HepG2 (cell line): ENCODE measurements around the gene LYPD6. TPM values are rescaled to one million over a fixed set of nuclear protein-coding genes. Genes with fewer than 3 reads are reported as not detected.

Experiments
- ATAC-seq: fragments of 200-7000 bp; cut with Tn5 transposase; 3 replicates; pipeline ENCODE4 v1.9.1; 2020; ENCODE audit warnings: mild to moderate bottlenecking, moderate library complexity
- BruUV-seq: library from RNA; stranded (reverse); fragments of 400-500 nt; replicated peaks from 2 replicates; lab custom pipeline; 2021; lab: Mats Ljungman, UMichigan
- CTCF ChIA-PET: fragments of 300-600 bp; formaldehyde crosslinking; extraction: SDS; loops from one replicate; lab custom pipeline; 2021; ENCODE audit warnings: low total read pairs, inconsistent platforms, low intra/inter-chr PET ratio; lab: Yijun Ruan, JAX
- POLR2A ChIA-PET: fragments of 350-600 bp; sonication (Branson Sonifier 250); formaldehyde crosslinking; loops from one replicate; lab custom pipeline; 2020; ENCODE audit warnings: antibody characterized with exemption, inconsistent platforms; lab: Yijun Ruan, JAX
- DNase-seq: peaks from one replicate; pipeline ENCODE4 v3.0.0-alpha.2; 2015; ENCODE audit warnings: low spot score
- FAIRE-seq: peaks from 3 replicates; lab custom pipeline; 2011; peaks lifted over from hg19 to GRCh38; lab: Jason Lieb, UNC
- H2AFZ ChIP-seq: one replicate; pipeline ENCODE4 v1.6.1; 2011; ENCODE audit warnings: low read length, inconsistent platforms
- H3K27ac ChIP-seq: fragments of 300-600 bp; 3 replicates; pipeline ENCODE4 v1.8.0; 2011; ENCODE audit warnings: mixed run types, mild to moderate bottlenecking, mixed read lengths, low read length, inconsistent platforms; ENCODE audit not compliant: insufficient read depth; ENCODE audit errors: extremely low read length
- H3K27me3 ChIP-seq, 2 experiments: fragments of 200-600 bp in 1 of 2; 2 replicates in 1 of 2; 3 replicates in 1 of 2; pipeline versions ENCODE4 v1.6.0 to v1.8.0; 2011; ENCODE audit warnings: low read length in 2 of 2, mild to moderate bottlenecking in 2 of 2, moderate library complexity in 2 of 2, inconsistent platforms in 1 of 2; ENCODE audit not compliant: insufficient read depth in 2 of 2, control insufficient read depth in 1 of 2
- H3K36me3 ChIP-seq, 2 experiments: fragments of 200-600 bp in 1 of 2; replicated peaks in 1 of 2; 2 replicates in 1 of 2; 3 replicates in 1 of 2; pipeline versions ENCODE4 v1.5.1 to v1.8.0; 2011; ENCODE audit warnings: low read length in 2 of 2, inconsistent platforms in 1 of 2; ENCODE audit not compliant: insufficient read depth in 2 of 2, control insufficient read depth in 1 of 2
- H3K4me1 ChIP-seq: 2 replicates; pipeline ENCODE4 v1.5.1; 2012; ENCODE audit warnings: low read length, inconsistent platforms; ENCODE audit not compliant: insufficient read depth
- H3K4me2 ChIP-seq: 2 replicates; pipeline ENCODE4 v1.6.0; 2011; ENCODE audit warnings: low read depth, low read length, inconsistent platforms
- H3K4me3 ChIP-seq, 3 experiments: fragments of 200-600 bp in 1 of 3; sonication (generic), shearing (Covaris generic) in 1 of 3; replicated peaks in 1 of 3; 2 replicates each; pipeline ENCODE4 v1.5.1; 2011 to 2016; ENCODE audit warnings: low read length in 3 of 3, inconsistent platforms in 2 of 3, low read depth in 2 of 3, mild to moderate bottlenecking in 2 of 3, control low read depth in 1 of 3, mixed read lengths in 1 of 3; ENCODE audit not compliant: insufficient read depth in 1 of 3
- H3K79me2 ChIP-seq: one replicate; pipeline ENCODE4 v1.6.1; 2011; ENCODE audit warnings: low read length, inconsistent platforms; ENCODE audit not compliant: insufficient read depth
- H3K9ac ChIP-seq: 2 replicates; pipeline ENCODE4 v1.6.0; 2011; ENCODE audit warnings: mild to moderate bottlenecking, low read depth, low read length, inconsistent platforms; ENCODE audit not compliant: insufficient read depth
- H3K9me3 ChIP-seq: 2 replicates; pipeline ENCODE4 v1.5.1; 2012; ENCODE audit warnings: mild to moderate bottlenecking, low read length
- H4K20me1 ChIP-seq: 2 replicates; pipeline ENCODE4 v1.6.0; 2011; ENCODE audit warnings: inconsistent platforms, mild to moderate bottlenecking, low read length, moderate library complexity; ENCODE audit not compliant: insufficient read depth
- ETV5 ChIP-seq: IDR thresholded peaks from 2 replicates; pipeline ENCODE4 v1.6.1; 2018; ENCODE audit warnings: missing biosample characterization, missing genetic modification reagents, inconsistent platforms, borderline replicate concordance
- FOXA1 ChIP-seq, 2 experiments: fragments of 450-650 bp in 1 of 2; sonication (generic) in 1 of 2; formaldehyde crosslinking in 1 of 2; IDR thresholded peaks; 2 replicates each; pipeline versions ENCODE4 v1.4.0 to v1.6.1; 2016 to 2020; ENCODE audit warnings: missing genetic modification reagents in 1 of 2
- HOXA3 ChIP-seq: sonication (generic); formaldehyde crosslinking; IDR thresholded peaks from 2 replicates; pipeline ENCODE4 v1.5.0; 2020; ENCODE audit warnings: missing genetic modification reagents
- MYNN ChIP-seq: sonication (generic); formaldehyde crosslinking; IDR thresholded peaks from 2 replicates; pipeline ENCODE4 v1.4.0; 2020; ENCODE audit warnings: mild to moderate bottlenecking, low read depth, missing genetic modification reagents
- NCOA5 ChIP-seq: sonication (generic); formaldehyde crosslinking; IDR thresholded peaks from 2 replicates; pipeline ENCODE4 v1.4.0; 2020; ENCODE audit warnings: missing genetic modification reagents
- PHF5A ChIP-seq: IDR thresholded peaks from one replicate; pipeline ENCODE4 v1.6.1; 2018; ENCODE audit warnings: low read depth, missing genetic modification reagents; ENCODE audit not compliant: unreplicated experiment
- SMARCE1 ChIP-seq: fragments of 450-650 bp; IDR thresholded peaks from 2 replicates; pipeline ENCODE4 v1.6.1; 2017; ENCODE audit warnings: borderline replicate concordance
- ZNF253 ChIP-seq: sonication (generic); formaldehyde crosslinking; IDR thresholded peaks from 2 replicates; pipeline ENCODE4 v1.8.0; 2022; ENCODE audit warnings: mild to moderate bottlenecking, missing genetic modification reagents, borderline replicate concordance
- ZNF317 ChIP-seq: sonication (generic); formaldehyde crosslinking; IDR thresholded peaks from 2 replicates; pipeline ENCODE4 v1.5.0; 2020; ENCODE audit warnings: mild to moderate bottlenecking, missing genetic modification reagents
- ZNF354B ChIP-seq: sonication (generic); formaldehyde crosslinking; IDR thresholded peaks from 2 replicates; pipeline ENCODE4 v1.8.0; 2022; ENCODE audit warnings: mild to moderate bottlenecking, missing genetic modification reagents
- ZNF773 ChIP-seq: sonication (generic); formaldehyde crosslinking; IDR thresholded peaks from 2 replicates; pipeline ENCODE4 v1.4.0; 2020; ENCODE audit warnings: missing genetic modification reagents, borderline replicate concordance
- ZSCAN29 ChIP-seq: sonication (generic); formaldehyde crosslinking; conservative IDR thresholded peaks from 2 replicates; pipeline ENCODE4 v1.4.0; 2020; ENCODE audit warnings: mild to moderate bottlenecking, missing genetic modification reagents
- WGBS: methylation state at CpG from one replicate; pipeline ENCODE4 v1.1.6; 2017; ENCODE audit warnings: low lambda C conversion rate; 5-methylcytosine and 5-hydroxymethylcytosine counted together
- in situ Hi-C: cut with HindIII; loops from 2 replicates; pipeline ENCODE4 v1.10.0; 2017; ENCODE audit warnings: low pct_unique_long_range_greater_than_20kb; ENCODE audit not compliant: extremely low pct_ligation_motif_present
- intact Hi-C: fragments of 100-400 bp; cut with micrococcal nuclease; formaldehyde crosslinking; loops from one replicate; pipeline ENCODE4 v1.10.0; 2022; ENCODE audit not compliant: unreplicated experiment
- polyA plus RNA-seq, 8 experiments: library from polyadenylated mRNA; depleted of rRNA in 3 of 8; stranded (reverse) in 7 of 8; unstranded in 1 of 8; fragments of >200 nt; fragmentation: Illumina TruSeq in 4 of 8; extraction: Trizol in 4 of 8; gene quantifications; 2 replicates each; pipeline versions ENCODE4 v1.2.1 to v1.2.3, GENCODE V29; 2011 to 2016; ENCODE audit warnings: low read depth in 4 of 8, missing spikeins in 1 of 8, mixed read lengths in 1 of 8; ENCODE audit not compliant: insufficient read depth in 1 of 8
- total RNA-seq, 5 experiments: library from RNA; depleted of rRNA; stranded (reverse); fragments of >200 nt; fragmentation: Illumina TruSeq; extraction: Trizol; gene quantifications; 2 replicates each; pipeline ENCODE4 v1.2.3, GENCODE V29; 2016; ENCODE audit warnings: low read depth in 1 of 5
- TF ChIP-seq, protein P1 (sequence below): sonication (generic); formaldehyde crosslinking; IDR thresholded peaks from one replicate; pipeline ENCODE4 v1.5.1; 2020; ENCODE audit warnings: mild to moderate bottlenecking, missing genetic modification reagents; ENCODE audit errors: not compliant biosample characterization
- TF ChIP-seq, protein P2 (sequence below): sonication (generic); formaldehyde crosslinking; conservative IDR thresholded peaks from 2 replicates; pipeline ENCODE4 v1.4.0; 2020; ENCODE audit warnings: missing genetic modification reagents

Gene LYPD6
- total and polyA plus RNA-seq, 2 of the 13 experiments (the other 11 are each of a cell fraction or from before 2014, with no cell fraction given) = 0.01 to 0.07 TPM

DNA sequence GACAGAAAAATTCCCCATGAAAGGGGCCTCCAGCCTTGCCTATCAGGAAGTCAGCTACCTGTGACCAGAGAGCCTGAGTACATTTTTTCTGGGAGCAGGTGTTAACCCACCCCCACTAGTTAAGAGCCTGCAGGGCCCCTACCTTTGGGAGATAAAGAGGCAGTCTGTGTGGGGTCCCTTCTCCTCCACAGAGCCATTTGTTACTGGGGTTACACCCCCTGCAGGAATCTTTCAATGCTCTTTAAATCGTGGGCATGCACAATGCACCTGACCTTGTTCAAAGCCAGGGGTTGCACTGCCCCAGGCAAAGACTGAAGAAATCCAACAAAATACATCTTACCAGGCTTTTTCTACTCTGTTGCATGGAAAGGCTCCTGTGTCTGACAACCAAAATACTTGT lies 15.7 kb upstream of the LYPD6 start (continued):
- TF ChIP-seq, protein P1, sequence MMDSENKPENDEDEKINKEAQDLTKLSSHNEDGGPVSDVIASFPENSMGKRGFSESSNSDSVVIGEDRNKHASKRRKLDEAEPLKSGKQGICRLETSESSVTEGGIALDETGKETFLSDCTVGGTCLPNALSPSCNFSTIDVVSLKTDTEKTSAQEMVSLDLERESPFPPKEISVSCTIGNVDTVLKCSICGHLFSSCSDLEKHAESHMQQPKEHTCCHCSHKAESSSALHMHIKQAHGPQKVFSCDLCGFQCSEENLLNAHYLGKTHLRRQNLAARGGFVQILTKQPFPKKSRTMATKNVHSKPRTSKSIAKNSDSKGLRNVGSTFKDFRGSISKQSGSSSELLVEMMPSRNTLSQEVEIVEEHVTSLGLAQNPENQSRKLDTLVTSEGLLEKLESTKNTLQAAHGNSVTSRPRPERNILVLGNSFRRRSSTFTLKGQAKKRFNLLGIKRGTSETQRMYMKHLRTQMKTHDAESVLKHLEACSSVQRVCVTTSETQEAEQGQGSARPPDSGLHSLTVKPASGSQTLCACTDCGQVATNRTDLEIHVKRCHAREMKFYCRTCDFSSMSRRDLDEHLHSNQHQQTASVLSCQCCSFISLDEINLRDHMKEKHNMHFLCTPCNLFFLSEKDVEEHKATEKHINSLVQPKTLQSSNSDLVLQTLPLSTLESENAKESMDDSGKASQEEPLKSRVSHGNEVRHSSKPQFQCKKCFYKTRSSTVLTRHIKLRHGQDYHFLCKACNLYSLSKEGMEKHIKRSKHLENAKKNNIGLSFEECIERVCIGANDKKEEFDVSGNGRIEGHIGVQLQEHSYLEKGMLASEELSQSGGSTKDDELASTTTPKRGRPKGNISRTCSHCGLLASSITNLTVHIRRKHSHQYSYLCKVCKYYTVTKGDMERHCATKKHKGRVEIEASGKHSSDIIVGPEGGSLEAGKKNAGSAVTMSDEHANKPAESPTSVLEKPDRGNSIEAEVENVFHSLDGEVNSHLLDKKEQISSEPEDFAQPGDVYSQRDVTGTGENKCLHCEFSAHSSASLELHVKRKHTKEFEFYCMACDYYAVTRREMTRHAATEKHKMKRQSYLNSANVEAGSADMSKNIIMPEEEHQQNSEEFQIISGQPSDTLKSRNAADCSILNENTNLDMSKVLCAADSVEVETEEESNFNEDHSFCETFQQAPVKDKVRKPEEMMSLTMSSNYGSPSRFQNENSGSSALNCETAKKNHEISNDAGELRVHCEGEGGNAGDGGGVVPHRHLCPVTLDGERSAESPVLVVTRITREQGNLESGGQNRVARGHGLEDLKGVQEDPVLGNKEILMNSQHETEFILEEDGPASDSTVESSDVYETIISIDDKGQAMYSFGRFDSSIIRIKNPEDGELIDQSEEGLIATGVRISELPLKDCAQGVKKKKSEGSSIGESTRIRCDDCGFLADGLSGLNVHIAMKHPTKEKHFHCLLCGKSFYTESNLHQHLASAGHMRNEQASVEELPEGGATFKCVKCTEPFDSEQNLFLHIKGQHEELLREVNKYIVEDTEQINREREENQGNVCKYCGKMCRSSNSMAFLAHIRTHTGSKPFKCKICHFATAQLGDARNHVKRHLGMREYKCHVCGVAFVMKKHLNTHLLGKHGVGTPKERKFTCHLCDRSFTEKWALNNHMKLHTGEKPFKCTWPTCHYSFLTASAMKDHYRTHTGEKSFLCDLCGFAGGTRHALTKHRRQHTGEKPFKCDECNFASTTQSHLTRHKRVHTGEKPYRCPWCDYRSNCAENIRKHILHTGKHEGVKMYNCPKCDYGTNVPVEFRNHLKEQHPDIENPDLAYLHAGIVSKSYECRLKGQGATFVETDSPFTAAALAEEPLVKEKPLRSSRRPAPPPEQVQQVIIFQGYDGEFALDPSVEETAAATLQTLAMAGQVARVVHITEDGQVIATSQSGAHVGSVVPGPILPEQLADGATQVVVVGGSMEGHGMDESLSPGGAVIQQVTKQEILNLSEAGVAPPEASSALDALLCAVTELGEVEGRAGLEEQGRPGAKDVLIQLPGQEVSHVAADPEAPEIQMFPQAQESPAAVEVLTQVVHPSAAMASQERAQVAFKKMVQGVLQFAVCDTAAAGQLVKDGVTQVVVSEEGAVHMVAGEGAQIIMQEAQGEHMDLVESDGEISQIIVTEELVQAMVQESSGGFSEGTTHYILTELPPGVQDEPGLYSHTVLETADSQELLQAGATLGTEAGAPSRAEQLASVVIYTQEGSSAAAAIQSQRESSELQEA (CRISPR knock-in tag) = no peak

DNA sequence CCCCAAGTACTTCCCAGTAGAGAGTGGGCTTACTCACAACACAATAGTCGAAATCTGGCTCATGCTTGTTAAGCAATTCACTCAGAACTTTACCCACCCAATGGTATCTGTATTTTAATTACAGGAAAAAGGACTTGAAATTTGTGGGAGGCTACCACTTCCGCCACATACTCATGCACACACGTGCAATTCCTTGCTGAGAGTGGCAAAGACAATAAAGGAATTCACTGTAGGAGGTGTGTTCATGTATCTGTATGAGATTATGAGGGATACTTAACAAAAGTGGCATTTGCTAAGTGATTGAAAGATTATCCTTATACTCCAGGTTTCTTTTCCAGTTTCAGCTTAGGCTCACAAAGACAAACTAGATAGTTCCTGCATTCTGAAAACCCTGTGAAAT lies 14.9 kb upstream of the LYPD6 start:
- no peaks in the 10 kb centered on the region for H3K79me2 ChIP-seq
- H3K9me3 ChIP-seq = no peaks in the 10 kb centered on the region
- 10% methylated on average over 3 of the region's 3 CpGs for WGBS
- no peaks in the 10 kb centered on the region for H4K20me1 ChIP-seq
- no peak overlapping the region for H3K4me3 ChIP-seq
- H2AFZ ChIP-seq = no peak overlapping the region
- H3K9ac ChIP-seq = no peak overlapping the region
- in situ Hi-C loops (no loop called here), intact Hi-C loops (no loop called here)
- BruUV-seq = no TSS peak
- POLR2A ChIA-PET = no interaction called here
- H3K4me1 ChIP-seq = no peaks in the 10 kb centered on the region
- no peak overlapping the region for H3K27ac ChIP-seq
- 0 out of 5 replicates have a peak, but pooled peaks cover 0 to 8% of the 10 kb centered on the region in 2 experiments for H3K27me3 ChIP-seq
- H3K4me2 ChIP-seq = no peak overlapping the region
- DNase-seq (no peak), ATAC-seq (no peak), FAIRE-seq (no peak)
- CTCF ChIA-PET = no interaction called here
- no peaks in the 10 kb centered on the region for H3K36me3 ChIP-seq
- TF ChIP-seq ETV5 (CRISPR knock-in tag) (no peak), MYNN (CRISPR knock-in tag) (no peak), ZNF354B (no peak), ZSCAN29 (CRISPR knock-in tag) (no peak), NCOA5 (CRISPR knock-in tag) (no peak), ZNF317 (no peak), HOXA3 (CRISPR knock-in tag) (no peak), SMARCE1 (no peak), ZNF253 (CRISPR knock-in tag) (no peak), PHF5A (CRISPR knock-in tag) (no peak), FOXA1 (IDR thresholded peaks at IDR 0.05) (no peak), FOXA1 (CRISPR knock-in tag; IDR thresholded peaks at IDR 0.05) (no peak), ZNF773 (CRISPR knock-in tag) (no peak)
- TF ChIP-seq, protein P2, sequence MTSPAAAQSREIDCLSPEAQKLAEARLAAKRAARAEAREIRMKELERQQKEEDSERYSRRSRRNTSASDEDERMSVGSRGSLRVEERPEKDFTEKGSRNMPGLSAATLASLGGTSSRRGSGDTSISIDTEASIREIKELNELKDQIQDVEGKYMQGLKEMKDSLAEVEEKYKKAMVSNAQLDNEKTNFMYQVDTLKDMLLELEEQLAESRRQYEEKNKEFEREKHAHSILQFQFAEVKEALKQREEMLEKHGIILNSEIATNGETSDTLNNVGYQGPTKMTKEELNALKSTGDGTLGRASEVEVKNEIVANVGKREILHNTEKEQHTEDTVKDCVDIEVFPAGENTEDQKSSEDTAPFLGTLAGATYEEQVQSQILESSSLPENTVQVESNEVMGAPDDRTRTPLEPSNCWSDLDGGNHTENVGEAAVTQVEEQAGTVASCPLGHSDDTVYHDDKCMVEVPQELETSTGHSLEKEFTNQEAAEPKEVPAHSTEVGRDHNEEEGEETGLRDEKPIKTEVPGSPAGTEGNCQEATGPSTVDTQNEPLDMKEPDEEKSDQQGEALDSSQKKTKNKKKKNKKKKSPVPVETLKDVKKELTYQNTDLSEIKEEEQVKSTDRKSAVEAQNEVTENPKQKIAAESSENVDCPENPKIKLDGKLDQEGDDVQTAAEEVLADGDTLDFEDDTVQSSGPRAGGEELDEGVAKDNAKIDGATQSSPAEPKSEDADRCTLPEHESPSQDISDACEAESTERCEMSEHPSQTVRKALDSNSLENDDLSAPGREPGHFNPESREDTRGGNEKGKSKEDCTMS (CRISPR knock-in tag) = no peak
